CD4-positive, alpha-beta T cell treated with Interleukin-4 for 4 hours (primary cell): ENCODE results near the gene GREM2.

Source experiments
- DNase-seq: peaks from one replicate; pipeline ENCODE4 v3.0.0-alpha.2; 2020

The GREM2 gene

GRCh38 chr1:240496941-240497340 is 115.0 kb downstream of the GREM2 start:
- no peak for DNase-seq

GRCh38 chr1:240496356-240496755 is 115.6 kb downstream of the GREM2 start:
- no peak for DNase-seq

- no peak for DNase-seq
Observed at GRCh38 chr1:240495601-240496000, 116.4 kb downstream of the GREM2 start.

- no peak for DNase-seq
Observed at GRCh38 chr1:240492832-240493440, 119.0 kb downstream of the GREM2 start.

GRCh38 chr1:240491796-240492195 is 120.2 kb downstream of the GREM2 start:
- DNase-seq = no peak

- no peak for DNase-seq
Observed at GRCh38 chr1:240491156-240491555, 120.8 kb downstream of the GREM2 start.

GRCh38 chr1:240487493-240487892 is 124.5 kb downstream of the GREM2 start:
- no peak for DNase-seq

- DNase-seq = no peak
Observed at GRCh38 chr1:240486611-240487010, 125.3 kb downstream of the GREM2 start.

GRCh38 chr1:240484804-240485443 is 127.0 kb downstream of the GREM2 start:
- no peak for DNase-seq

- no peak for DNase-seq
Observed at GRCh38 chr1:240478536-240478935, 133.4 kb downstream of the GREM2 start.

GRCh38 chr1:240475832-240476231 is 136.1 kb downstream of the GREM2 start:
- DNase-seq = no peak

- no peak for DNase-seq
Observed at GRCh38 chr1:240474133-240474614, 137.8 kb downstream of the GREM2 start.

- DNase-seq = no peak
Observed at GRCh38 chr1:240468656-240469055, 143.3 kb downstream of the GREM2 start.

GRCh38 chr1:240467895-240468294 is 144.1 kb downstream of the GREM2 start:
- no peak for DNase-seq

- DNase-seq = no peak
Observed at GRCh38 chr1:240466509-240466908, 145.4 kb downstream of the GREM2 start.

GRCh38 chr1:240465531-240465940 is 146.4 kb downstream of the GREM2 start:
- DNase-seq = no peak

GRCh38 chr1:240464099-240464498 is 147.9 kb downstream of the GREM2 start:
- no peak for DNase-seq

- DNase-seq = no peak
Observed at GRCh38 chr1:240462766-240463395, 149.1 kb downstream of the GREM2 start.

GRCh38 chr1:240462277-240462676 is 149.7 kb downstream of the GREM2 start:
- no peak for DNase-seq

GRCh38 chr1:240457203-240457602 is 154.8 kb downstream of the GREM2 start:
- DNase-seq = no peak

GRCh38 chr1:240455228-240455821 is 156.6 kb downstream of the GREM2 start:
- peak; percentile 14 for DNase-seq

- DNase-seq = no peak
Observed at GRCh38 chr1:240445369-240445768, 166.6 kb downstream of the GREM2 start.

- DNase-seq = no peak
Observed at GRCh38 chr1:240441669-240442068, 170.3 kb downstream of the GREM2 start.
